Spinal cord (tissue), 10 donors: ENCODE data around the gene C6orf15. TPM values are rescaled to one million over a fixed set of nuclear protein-coding genes. Genes with fewer than 3 reads are reported as not detected.

ENCODE experiments used
- DNase-seq, 6 donors: peaks; one replicate each; pipeline versions ENCODE4 v3.0.0 to v3.0.0-alpha.2; 2013 to 2015; ENCODE audit warnings: low spot score in 6 of 6, low read depth in 4 of 6
- H3K27ac ChIP-seq: one replicate; pipeline ENCODE4 v1.5.1; 2013; ENCODE audit warnings: low read depth, low read length, control low read depth
- H3K27me3 ChIP-seq: one replicate; pipeline ENCODE4 v1.6.1; 2013; ENCODE audit warnings: low read length; ENCODE audit not compliant: control insufficient read depth, insufficient read depth
- H3K36me3 ChIP-seq: one replicate; pipeline ENCODE4 v1.6.1; 2013; ENCODE audit warnings: low read length; ENCODE audit not compliant: control insufficient read depth, insufficient read depth
- H3K4me1 ChIP-seq: one replicate; pipeline ENCODE4 v1.6.1; 2013; ENCODE audit warnings: low read length; ENCODE audit not compliant: control insufficient read depth, insufficient read depth
- H3K4me3 ChIP-seq: one replicate; pipeline ENCODE4 v1.5.1; 2013; ENCODE audit warnings: low read depth, low read length, control low read depth
- H3K9me3 ChIP-seq: one replicate; pipeline ENCODE4 v1.6.1; 2013; ENCODE audit warnings: low read length; ENCODE audit not compliant: control insufficient read depth, insufficient read depth
- WGBS: methylation state at CpG from one replicate; pipeline ENCODE4 v1.1.5; 2013; ENCODE audit warnings: missing lambda C conversion rate; ENCODE audit not compliant: insufficient coverage; 5-methylcytosine and 5-hydroxymethylcytosine counted together
- polyA plus RNA-seq, 2 donors: library from polyadenylated mRNA; unstranded; fragments of 120-200 nt; gene quantifications; one replicate each; pipeline ENCODE4 v1.2.1, GENCODE V29; 2013; ENCODE audit not compliant: insufficient read length in 2 of 2
- total RNA-seq, 2 donors: library from RNA; depleted of rRNA in 1 of 2; stranded (reverse); fragments of 120-200 nt in 1 of 2; fragments of >200 nt in 1 of 2; gene quantifications; one replicate each; pipeline versions ENCODE4 v1.2.3 to v1.2.4, GENCODE V29; 2013 to 2014
- donor health status: healthy.

The C6orf15 gene
- total and polyA plus RNA-seq, 4 donors, result not detected

DNA sequence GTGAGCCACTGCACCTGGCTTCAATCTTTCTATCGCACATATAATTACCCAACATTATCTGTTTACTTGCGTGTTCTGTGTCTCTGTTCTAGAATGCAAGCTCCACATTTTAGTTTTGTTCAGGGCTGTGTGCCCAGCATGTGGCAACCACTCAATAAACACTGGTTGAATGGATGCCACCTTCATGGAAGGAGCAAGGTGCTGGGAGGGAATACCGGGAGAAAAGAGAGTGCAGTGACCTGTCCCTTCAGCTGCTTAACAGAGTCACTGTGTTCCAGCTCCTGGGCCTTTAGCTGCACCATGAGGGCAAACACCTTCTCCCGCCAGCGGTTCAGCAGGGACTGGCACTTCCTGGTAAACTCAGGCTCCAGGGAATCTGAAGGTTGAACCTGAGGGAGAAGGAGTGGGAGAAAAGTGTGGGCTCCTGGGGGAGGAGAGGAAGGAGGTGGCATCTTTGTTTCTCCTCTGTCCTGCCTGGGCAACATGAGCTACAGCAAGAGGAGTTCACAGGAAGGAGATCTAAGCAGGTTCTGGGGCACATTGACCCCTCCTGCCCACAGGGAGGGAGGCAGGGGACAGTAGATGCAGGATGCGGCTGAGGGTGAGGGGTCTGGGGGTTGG is 37.6 kb upstream of the C6orf15 start:
- WGBS, result 86% methylated on average over 5 of the region's 6 CpGs
- Histone ChIP-seq H3K4me3 (no peak overlapping the region), H3K4me1 (no peaks in the 10 kb centered on the region), H3K27me3 (no peaks in the 10 kb centered on the region), H3K36me3 (peaks cover 47% of the 10 kb centered on the region), H3K9me3 (no peaks in the 10 kb centered on the region), H3K27ac (no peak overlapping the region)
- DNase-seq, result no peak

GRCh38 chr6:31145386-31145785 is 33.0 kb upstream of the C6orf15 start:
- WGBS, result 93% methylated on average over 10 of the region's 10 CpGs
- peaks cover 4% of the 10 kb centered on the region for H3K4me1 ChIP-seq
- H3K36me3 ChIP-seq, result peaks cover 44% of the 10 kb centered on the region

DNA sequence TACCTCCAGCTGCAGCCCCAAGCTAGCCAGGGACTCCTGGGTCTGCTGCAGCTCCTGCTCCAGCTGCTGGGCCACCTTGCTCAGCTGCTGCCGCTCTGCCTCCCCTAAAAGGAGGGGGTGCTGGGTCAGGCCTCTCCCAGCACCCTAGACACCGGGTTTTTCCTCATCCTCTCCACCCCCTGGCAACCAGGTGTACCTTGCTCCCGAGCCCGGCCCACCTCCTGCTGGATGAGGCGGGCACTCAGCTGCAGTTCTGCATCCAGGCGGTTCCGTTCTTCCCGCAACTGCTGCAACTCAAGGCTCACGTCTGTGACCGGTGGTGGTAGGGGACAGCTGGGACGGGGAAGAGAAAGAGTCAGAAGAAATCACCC is 32.6 kb upstream of the C6orf15 start:
- Histone ChIP-seq H3K9me3 (no peaks in the 10 kb centered on the region), H3K36me3 (peaks cover 40% of the 10 kb centered on the region), H3K4me1 (peaks cover 4% of the 10 kb centered on the region), H3K4me3 (no peak overlapping the region), H3K27ac (no peak overlapping the region), H3K27me3 (no peaks in the 10 kb centered on the region)
- 75% methylated on average over 2 of the region's 11 CpGs for WGBS
- DNase-seq, result no peak

More at GRCh38 chr6:31145386-31145785, 33.0 kb upstream of the C6orf15 start:
- Histone ChIP-seq H3K27ac (no peak overlapping the region), H3K4me3 (no peak overlapping the region), H3K27me3 (no peaks in the 10 kb centered on the region), H3K9me3 (no peaks in the 10 kb centered on the region)
- DNase-seq, result no peak

- H3K9me3 ChIP-seq, result no peaks in the 10 kb centered on the region
- 96% methylated on average over 15 of the region's 18 CpGs for WGBS
- H3K36me3 ChIP-seq, result peaks cover 38% of the 10 kb centered on the region
Measured at GRCh38 chr6:31144296-31144969, 32.1 kb upstream of the C6orf15 start.

DNA sequence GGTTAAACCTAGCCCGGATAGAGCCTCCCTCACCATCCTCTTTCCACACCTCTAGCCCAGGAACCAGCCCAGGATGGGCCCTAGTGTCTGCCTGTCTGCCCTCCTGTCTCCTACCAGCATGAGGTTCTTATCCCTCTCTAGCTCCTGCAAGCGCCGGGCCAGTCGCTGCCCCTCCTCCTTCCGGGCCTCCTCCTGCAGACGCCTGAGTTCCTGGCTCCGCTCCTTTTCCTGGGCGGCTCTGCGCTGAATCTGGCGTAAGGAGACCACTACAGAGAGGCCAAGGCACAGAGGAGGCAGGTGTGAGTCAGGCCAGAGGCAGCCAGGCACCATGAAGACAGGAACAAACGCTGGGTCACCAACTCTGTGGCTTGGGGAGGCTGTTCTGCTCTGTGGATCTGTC is 30.8 kb upstream of the C6orf15 start:
- peaks cover 34% of the 10 kb centered on the region for H3K36me3 ChIP-seq
- 41% methylated on average over 10 of the region's 11 CpGs for WGBS
- H3K4me1 ChIP-seq, result peaks cover 4% of the 10 kb centered on the region
- DNase-seq, result peak in 1 of 6 donors; percentile 27
- no peak overlapping the region for H3K27ac ChIP-seq
- H3K9me3 ChIP-seq, result no peaks in the 10 kb centered on the region
- no peaks in the 10 kb centered on the region for H3K27me3 ChIP-seq
- H3K4me3 ChIP-seq, result no peak overlapping the region

More at GRCh38 chr6:31144296-31144969, 32.1 kb upstream of the C6orf15 start:
- DNase-seq, result no peak
- no peak overlapping the region for H3K27ac ChIP-seq
- H3K4me3 ChIP-seq, result no peak overlapping the region
- peaks cover 4% of the 10 kb centered on the region for H3K4me1 ChIP-seq
- no peaks in the 10 kb centered on the region for H3K27me3 ChIP-seq

GRCh38 chr6:31142361-31142761 is 30.0 kb upstream of the C6orf15 start:
- H3K27ac ChIP-seq, result no peak overlapping the region
- peak in 1 of 6 donors; percentile 8 for DNase-seq
- no peak overlapping the region for H3K4me3 ChIP-seq
- H3K36me3 ChIP-seq, result peaks cover 31% of the 10 kb centered on the region
- 56% methylated on average over 1 of the region's 2 CpGs for WGBS
- peaks cover 11% of the 10 kb centered on the region for H3K4me1 ChIP-seq
- no peaks in the 10 kb centered on the region for H3K9me3 ChIP-seq
- H3K27me3 ChIP-seq, result no peaks in the 10 kb centered on the region

DNA sequence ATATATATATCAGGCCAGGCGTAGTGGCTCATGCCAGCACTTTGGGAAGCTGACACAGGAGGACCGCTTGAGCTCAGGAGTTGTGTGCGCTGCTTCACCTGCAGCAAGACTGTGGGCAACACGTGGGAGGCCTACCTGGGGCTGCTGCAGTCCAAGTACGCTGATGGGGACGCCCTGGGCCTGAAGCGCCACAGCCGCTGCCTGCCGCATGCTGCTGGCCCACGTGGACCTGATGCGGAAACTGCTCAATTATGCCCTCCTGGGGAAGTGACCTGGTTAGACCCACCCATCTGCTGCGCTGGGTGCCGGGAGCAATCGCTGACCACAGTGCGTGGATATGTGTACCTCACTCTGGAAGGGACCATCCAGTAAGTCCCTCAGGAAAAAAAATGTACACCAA is 28.3 kb upstream of the C6orf15 start:
- DNase-seq, result no peak
- no peak overlapping the region for H3K4me3 ChIP-seq
- 87% methylated on average over 15 of the region's 15 CpGs for WGBS
- H3K9me3 ChIP-seq, result no peaks in the 10 kb centered on the region
- H3K4me1 ChIP-seq, result peaks cover 12% of the 10 kb centered on the region
- H3K36me3 ChIP-seq, result peaks cover 28% of the 10 kb centered on the region
- no peaks in the 10 kb centered on the region for H3K27me3 ChIP-seq
- H3K27ac ChIP-seq, result no peak overlapping the region

DNA sequence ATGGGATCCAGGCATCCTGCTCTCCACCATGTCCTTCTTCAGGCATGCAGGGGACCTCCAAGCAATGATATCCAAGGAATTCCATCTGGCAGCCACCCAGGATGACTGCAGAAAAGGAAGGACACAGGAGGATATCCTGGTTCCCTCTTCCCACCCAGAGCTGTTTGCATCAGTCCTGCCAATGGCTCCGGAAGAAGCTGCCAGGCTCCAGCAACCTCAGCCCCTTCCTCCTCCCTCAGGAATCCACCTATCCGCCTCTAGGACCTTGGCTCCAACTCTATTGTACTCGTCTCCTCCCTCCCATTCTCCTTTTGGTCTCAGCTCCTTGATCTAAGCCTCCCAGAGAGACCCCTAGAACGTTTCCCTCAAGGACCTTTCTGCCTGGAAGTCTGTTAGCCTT is 27.2 kb upstream of the C6orf15 start:
- H3K4me3 ChIP-seq, result no peak overlapping the region
- peaks cover 12% of the 10 kb centered on the region for H3K4me1 ChIP-seq
- WGBS, result 12% methylated on average over 4 of the region's 4 CpGs
- H3K9me3 ChIP-seq, result no peaks in the 10 kb centered on the region
- H3K36me3 ChIP-seq, result peaks cover 17% of the 10 kb centered on the region
- no peaks in the 10 kb centered on the region for H3K27me3 ChIP-seq
- no peak overlapping the region for H3K27ac ChIP-seq
- no peak for DNase-seq

GRCh38 chr6:31138982-31139381 is 26.6 kb upstream of the C6orf15 start, which contains the start of gene PSORS1C2:
TSS of gene PSORS1C2 (minus strand) at chr6:31139066. CDS start at chr6:31139026, 40 bp downstream.
- H3K9me3 ChIP-seq, result no peaks in the 10 kb centered on the region
- peaks cover 12% of the 10 kb centered on the region for H3K4me1 ChIP-seq
- no peaks in the 10 kb centered on the region for H3K27me3 ChIP-seq
- no peak for DNase-seq
- H3K4me3 ChIP-seq, result no peak within 1 kb of the TSS
- H3K36me3 ChIP-seq, result peaks cover 11% of the 10 kb centered on the region
- WGBS, result 91% methylated on average over 4 of the region's 4 CpGs
- no peak within 1 kb of the TSS for H3K27ac ChIP-seq

- Histone ChIP-seq H3K4me1 (peaks cover 8% of the 10 kb centered on the region), H3K27ac (no peak overlapping the region), H3K9me3 (no peaks in the 10 kb centered on the region), H3K27me3 (no peaks in the 10 kb centered on the region), H3K4me3 (no peak overlapping the region), H3K36me3 (no peaks in the 10 kb centered on the region)
- DNase-seq, result no peak
- WGBS, result 97% methylated on average over 4 of the region's 10 CpGs
Measured at GRCh38 chr6:31135710-31136109, 23.3 kb upstream of the C6orf15 start.
